IPS-15b (cell line): ENCODE data around the gene KIAA1549.
A peak's percentile ranks its signal among the peaks of the same experiment; 100 is the strongest.
"Not testable (repeated sequence)": the region's sequence is repeated elsewhere in the genome, so short reads cannot be mapped to it uniquely, and the experiment has no call there.

Experiments used
- H3K27me3 ChIP-seq: one replicate; pipeline ENCODE4 v1.6.1; 2013; ENCODE audit warnings: low read length; ENCODE audit not compliant: control insufficient read depth, insufficient read depth
- H3K36me3 ChIP-seq: one replicate; pipeline ENCODE4 v1.6.1; 2013; ENCODE audit warnings: low read length; ENCODE audit not compliant: control insufficient read depth, insufficient read depth
- H3K4me1 ChIP-seq: one replicate; pipeline ENCODE4 v1.6.1; 2013; ENCODE audit warnings: mild to moderate bottlenecking, low read length; ENCODE audit not compliant: control insufficient read depth, insufficient read depth
- H3K4me3 ChIP-seq: one replicate; pipeline ENCODE4 v1.5.1; 2013; ENCODE audit warnings: low read depth, low read length
- H3K9ac ChIP-seq: one replicate; pipeline ENCODE4 v1.6.1; 2013; ENCODE audit warnings: low read depth, mild to moderate bottlenecking, low read length
- H3K9me3 ChIP-seq: one replicate; pipeline ENCODE4 v1.6.1; 2013; ENCODE audit warnings: mild to moderate bottlenecking, low read length; ENCODE audit not compliant: control insufficient read depth, insufficient read depth

The KIAA1549 gene

DNA sequence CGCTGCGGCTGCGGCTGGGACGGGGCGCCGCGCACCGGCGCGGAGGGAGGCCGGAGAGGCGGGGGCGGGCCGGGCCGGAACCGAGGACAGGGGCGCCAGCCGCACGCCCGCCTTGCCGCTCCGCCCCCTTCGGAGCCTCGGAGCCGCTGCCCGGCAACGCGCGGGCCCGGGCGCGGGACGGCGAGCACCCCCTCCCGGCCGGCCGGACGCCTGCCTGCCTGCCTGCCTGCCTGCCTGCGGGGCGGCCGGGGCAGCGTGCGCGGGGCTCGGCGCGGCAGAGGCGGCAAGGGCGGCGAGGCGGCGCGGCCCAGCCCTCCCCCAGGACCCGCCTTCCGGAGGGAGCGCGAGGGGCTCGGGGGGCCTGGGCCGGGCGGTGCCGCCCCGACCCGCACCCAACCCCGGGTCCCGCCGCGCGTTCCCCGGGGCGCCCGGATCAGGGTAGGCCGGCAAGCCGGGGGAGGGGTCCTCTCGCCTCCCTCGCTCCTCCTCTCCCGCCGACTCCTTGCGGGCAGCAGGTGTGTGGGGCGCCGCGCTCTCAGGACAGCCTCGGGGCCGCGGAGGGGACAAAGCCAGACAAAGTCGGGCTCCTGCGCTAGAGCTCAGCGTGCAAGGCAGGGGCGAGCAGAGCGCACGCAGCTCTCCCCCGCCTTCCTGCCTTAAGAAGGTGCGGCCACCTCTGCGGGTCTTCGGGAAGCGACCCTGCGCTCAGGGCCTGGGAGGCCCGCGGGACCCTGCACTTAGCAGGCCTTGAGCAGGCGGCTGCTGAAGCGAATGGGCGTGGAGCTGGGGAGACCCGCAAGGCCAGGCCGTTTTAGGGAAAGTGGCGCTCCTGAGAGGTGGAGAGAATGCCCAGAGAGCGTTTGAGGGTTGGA, at the start of gene KIAA1549:
TSS of gene KIAA1549 (minus strand) at position 58 of the 872 bp plus-strand sequence. CDS start 120 bp downstream, outside the sequence.
- Histone ChIP-seq H3K36me3 (no peaks in the 10 kb centered on the region), H3K4me3 (peak within 1 kb of the TSS; percentile 70), H3K27me3 (peaks cover 16% of the 10 kb centered on the region), H3K9me3 (no peaks in the 10 kb centered on the region), H3K4me1 (peaks cover 4% of the 10 kb centered on the region), H3K9ac (peak within 1 kb of the TSS; percentile 75)

DNA sequence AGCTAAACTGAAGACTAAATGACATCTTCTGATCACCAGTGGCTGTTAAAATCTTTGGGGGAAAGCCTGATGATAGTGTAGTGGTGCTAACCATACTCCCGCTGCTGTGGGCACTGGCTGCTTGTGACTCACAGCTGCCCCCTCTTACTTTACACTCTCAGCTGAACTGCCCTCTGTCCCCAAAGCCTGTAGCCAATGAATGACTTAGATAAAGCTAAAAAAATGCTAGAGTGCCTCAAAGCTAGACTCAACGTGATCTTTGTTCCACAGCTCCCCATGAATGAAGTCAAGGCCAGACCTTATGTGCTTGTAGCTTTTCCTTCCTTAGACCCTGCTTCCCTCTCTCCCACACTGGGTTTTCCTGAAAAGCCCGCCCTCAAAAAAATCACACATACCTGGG, 48.2 kb upstream of the KIAA1549 start:
- no peak overlapping the region for H3K9ac ChIP-seq
- no peak overlapping the region for H3K4me3 ChIP-seq
- peaks cover 1% of the 10 kb centered on the region for H3K27me3 ChIP-seq
- no peaks in the 10 kb centered on the region for H3K9me3 ChIP-seq
- H3K4me1 ChIP-seq, result peaks cover 2% of the 10 kb centered on the region
- H3K36me3 ChIP-seq, result no peaks in the 10 kb centered on the region

DNA sequence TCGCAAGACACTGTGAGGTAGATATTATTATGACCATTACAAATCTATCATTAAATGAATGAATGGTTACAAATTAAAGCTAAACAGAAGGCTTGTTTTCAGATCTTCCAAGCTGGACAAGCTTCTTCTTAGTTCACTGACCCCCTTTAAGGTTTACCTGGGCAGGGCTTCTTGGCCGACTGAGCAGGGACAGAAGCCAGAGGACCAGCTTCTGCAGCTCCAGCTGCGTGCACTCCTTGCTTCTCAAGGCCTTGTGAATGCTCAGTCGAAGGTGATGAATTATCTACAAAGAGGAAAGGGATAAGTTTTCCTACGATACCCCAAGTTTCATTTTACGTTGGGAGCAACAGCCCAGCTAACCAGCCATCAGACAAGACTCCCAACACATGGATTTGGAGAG, 45.4 kb upstream of the KIAA1549 start:
- no peaks in the 10 kb centered on the region for H3K4me1 ChIP-seq
- no peaks in the 10 kb centered on the region for H3K27me3 ChIP-seq
- H3K9me3 ChIP-seq, result no peaks in the 10 kb centered on the region
- H3K36me3 ChIP-seq, result no peaks in the 10 kb centered on the region
- no peak overlapping the region for H3K4me3 ChIP-seq
- no peak overlapping the region for H3K9ac ChIP-seq

- H3K9ac ChIP-seq, H3K36me3 ChIP-seq, H3K9me3 ChIP-seq, H3K4me1 ChIP-seq, H3K4me3 ChIP-seq, H3K27me3 ChIP-seq: not testable (repeated sequence)
These were observed 44.7 kb upstream of the KIAA1549 start for GRCh38 chr7:139025861-139026260.

- no peaks in the 10 kb centered on the region for H3K27me3 ChIP-seq
- H3K9ac ChIP-seq, result no peak overlapping the region
- H3K36me3 ChIP-seq, result no peaks in the 10 kb centered on the region
- no peaks in the 10 kb centered on the region for H3K4me1 ChIP-seq
- no peak overlapping the region for H3K4me3 ChIP-seq
- no peaks in the 10 kb centered on the region for H3K9me3 ChIP-seq
These were observed 41.9 kb upstream of the KIAA1549 start for GRCh38 chr7:139023076-139023475.

DNA sequence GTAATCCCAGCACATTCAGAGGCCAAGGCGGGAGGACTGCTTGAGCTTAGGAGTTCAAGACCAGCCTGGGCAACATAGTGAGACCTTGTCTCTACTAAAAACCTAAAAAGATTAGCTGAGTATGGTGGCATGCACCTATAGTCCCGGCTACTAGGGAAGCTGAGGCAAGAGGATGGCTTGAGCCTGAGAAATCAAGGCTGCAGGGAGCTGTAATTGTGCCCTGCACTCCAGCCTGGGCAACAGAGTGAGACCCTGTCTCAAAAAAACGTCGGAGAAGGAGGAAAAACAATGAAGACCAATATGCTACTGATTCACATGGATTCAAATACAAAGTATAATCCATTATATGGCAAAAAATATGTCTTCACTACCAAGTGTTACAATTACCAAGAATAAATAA, 41.1 kb upstream of the KIAA1549 start:
- H3K36me3 ChIP-seq, result no peaks in the 10 kb centered on the region

GRCh38 chr7:139018910-139019309, 37.7 kb upstream of the KIAA1549 start:
- Histone ChIP-seq H3K27me3 (no peaks in the 10 kb centered on the region), H3K9ac (no peak overlapping the region), H3K4me1 (no peaks in the 10 kb centered on the region), H3K36me3 (no peaks in the 10 kb centered on the region), H3K4me3 (no peak overlapping the region), H3K9me3 (no peaks in the 10 kb centered on the region)

More for the DNA sequence above, 41.1 kb upstream of the KIAA1549 start:
- no peaks in the 10 kb centered on the region for H3K4me1 ChIP-seq
- no peak overlapping the region for H3K4me3 ChIP-seq
- no peak overlapping the region for H3K9ac ChIP-seq
- H3K27me3 ChIP-seq, result no peaks in the 10 kb centered on the region
- H3K9me3 ChIP-seq, result no peaks in the 10 kb centered on the region

- Histone ChIP-seq H3K36me3 (no peaks in the 10 kb centered on the region), H3K4me3 (no peak overlapping the region), H3K27me3 (no peaks in the 10 kb centered on the region), H3K9me3 (no peaks in the 10 kb centered on the region), H3K4me1 (no peaks in the 10 kb centered on the region), H3K9ac (no peak overlapping the region)
These were observed 35.8 kb upstream of the KIAA1549 start for GRCh38 chr7:139016931-139017511.

DNA sequence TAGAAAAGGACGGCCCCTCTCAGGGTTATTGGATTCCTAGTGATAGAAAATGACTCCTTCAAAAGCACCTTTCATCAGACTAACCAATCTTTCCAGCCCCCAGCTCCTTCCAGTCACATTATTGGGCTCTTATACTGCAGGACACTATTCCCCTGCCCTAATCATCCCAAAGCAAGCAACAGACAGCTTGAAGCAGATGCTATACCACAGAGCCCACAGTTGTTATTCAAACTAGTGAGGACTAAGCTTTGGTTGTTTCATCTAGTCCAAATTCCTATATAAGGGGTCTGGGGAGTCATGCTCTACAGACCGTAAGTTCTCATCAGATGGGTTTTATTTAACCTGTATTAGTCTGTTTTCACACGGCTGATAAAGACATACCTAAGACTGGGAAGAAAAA, 30.2 kb upstream of the KIAA1549 start:
- no peak overlapping the region for H3K4me3 ChIP-seq
- H3K9ac ChIP-seq, result no peak overlapping the region
- no peaks in the 10 kb centered on the region for H3K36me3 ChIP-seq
- no peaks in the 10 kb centered on the region for H3K9me3 ChIP-seq
- no peaks in the 10 kb centered on the region for H3K27me3 ChIP-seq
- H3K4me1 ChIP-seq, result no peaks in the 10 kb centered on the region

- H3K4me3 ChIP-seq, result no peak overlapping the region
- H3K9me3 ChIP-seq, result no peaks in the 10 kb centered on the region
- H3K4me1 ChIP-seq, result no peaks in the 10 kb centered on the region
- no peaks in the 10 kb centered on the region for H3K27me3 ChIP-seq
- no peaks in the 10 kb centered on the region for H3K36me3 ChIP-seq
- H3K9ac ChIP-seq, result no peak overlapping the region
These were observed 23.3 kb upstream of the KIAA1549 start for GRCh38 chr7:139004321-139005090.

GRCh38 chr7:138999414-138999813, 18.2 kb upstream of the KIAA1549 start:
- Histone ChIP-seq H3K36me3 (no peaks in the 10 kb centered on the region), H3K9me3 (no peaks in the 10 kb centered on the region), H3K4me1 (no peaks in the 10 kb centered on the region), H3K27me3 (no peaks in the 10 kb centered on the region), H3K9ac (no peak overlapping the region), H3K4me3 (no peak overlapping the region)
